Fibroblast of peridontal ligament (primary cell): ENCODE results near the gene C3AR1.
"Not testable (repeated sequence)": the region's sequence is repeated elsewhere in the genome, so short reads cannot be mapped to it uniquely, and the experiment has no call there.

Source experiments
- DNase-seq: peaks from one replicate; pipeline ENCODE4 v3.0.0-alpha.2; 2010; ENCODE audit errors: extremely low read depth

Gene C3AR1

GRCh38 chr12:8057839-8058238 is 8.3 kb downstream of the C3AR1 start:
- DNase-seq: peak; percentile 79

DNA sequence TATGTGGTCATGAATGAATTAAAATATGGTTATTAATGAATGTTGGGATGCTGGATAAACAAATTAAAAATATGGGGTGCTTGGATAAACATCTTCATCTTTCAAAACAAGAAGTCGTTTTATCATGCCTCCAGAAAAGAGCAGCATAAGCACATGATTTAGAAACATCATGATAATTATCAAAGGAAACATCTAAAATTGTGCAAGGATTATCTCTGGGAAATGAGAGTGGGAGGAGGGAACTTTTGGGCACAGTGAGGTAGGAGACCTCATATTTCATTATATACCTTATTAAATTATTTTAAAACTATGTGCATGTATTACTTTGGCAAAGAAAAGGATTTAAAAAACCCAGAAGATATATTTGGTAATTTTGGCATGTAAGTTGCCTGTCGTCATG is 8.9 kb downstream of the C3AR1 start:
- DNase-seq: no peak

GRCh38 chr12:8054816-8055215 is 11.3 kb downstream of the C3AR1 start:
- DNase-seq: no peak

DNA sequence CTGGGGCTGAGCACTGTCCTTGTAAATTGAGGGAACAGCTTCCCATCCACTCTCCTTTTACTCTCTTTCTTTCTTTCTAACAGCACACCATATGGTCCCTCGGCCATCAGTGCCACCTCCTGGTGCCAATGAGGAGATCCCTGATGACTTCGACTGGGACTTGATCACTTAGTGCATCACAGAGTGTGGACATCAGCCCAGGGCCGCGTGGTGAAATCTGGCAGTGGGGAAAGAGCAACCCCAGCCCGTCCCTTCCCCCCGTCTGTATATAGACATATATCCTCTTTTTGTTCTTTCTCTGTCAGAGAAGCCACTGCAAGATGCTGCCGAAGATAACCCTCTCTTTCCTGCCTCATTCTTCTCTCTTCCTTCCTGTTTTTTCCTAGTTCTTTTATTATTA is 13.5 kb downstream of the C3AR1 start:
- DNase-seq: no peak

- DNase-seq: no peak
Measured at GRCh38 chr12:8050600-8051250, 15.4 kb downstream of the C3AR1 start.

DNA sequence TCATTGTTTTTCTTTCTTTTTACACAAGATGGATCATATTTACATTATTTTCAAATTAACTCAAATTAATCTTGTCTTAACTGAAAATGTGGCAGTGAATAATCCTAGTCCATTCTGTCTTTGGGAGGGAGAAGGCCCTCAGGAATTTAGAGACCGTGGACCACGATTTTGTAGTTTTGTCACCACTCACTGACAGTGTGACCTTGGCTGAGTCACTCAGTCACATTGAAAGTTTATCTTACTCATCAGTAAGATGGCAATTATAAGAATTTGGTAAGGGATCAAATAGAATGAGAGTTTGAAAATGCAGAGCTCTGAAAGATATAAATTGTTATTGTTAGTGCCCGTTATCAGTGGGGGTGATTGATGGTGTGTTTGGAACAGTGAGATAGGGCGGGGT is 17.3 kb downstream of the C3AR1 start:
- DNase-seq: no peak

DNA sequence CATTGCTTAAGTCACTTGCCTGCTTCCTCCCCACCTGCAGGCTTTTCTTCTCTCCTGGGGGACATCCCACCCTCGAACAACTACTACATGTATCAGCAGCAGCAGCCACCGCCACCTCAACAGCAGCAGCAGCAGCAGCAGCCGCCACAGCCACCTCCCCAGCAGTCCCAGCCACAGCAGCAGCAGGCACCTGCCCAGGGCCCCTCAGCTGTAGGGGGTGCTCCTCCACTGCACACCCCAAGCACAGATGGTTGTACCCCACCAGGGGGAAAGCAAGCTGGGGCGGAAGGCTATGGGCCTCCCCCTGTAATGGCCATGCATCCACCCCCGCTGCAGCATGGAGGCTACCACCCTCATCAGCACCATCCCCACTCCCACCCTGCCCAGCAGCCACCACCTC is 18.3 kb downstream of the C3AR1 start:
- no peak for DNase-seq

GRCh38 chr12:8045952-8046944 is 19.9 kb downstream of the C3AR1 start:
- DNase-seq: peak; percentile 91

DNA sequence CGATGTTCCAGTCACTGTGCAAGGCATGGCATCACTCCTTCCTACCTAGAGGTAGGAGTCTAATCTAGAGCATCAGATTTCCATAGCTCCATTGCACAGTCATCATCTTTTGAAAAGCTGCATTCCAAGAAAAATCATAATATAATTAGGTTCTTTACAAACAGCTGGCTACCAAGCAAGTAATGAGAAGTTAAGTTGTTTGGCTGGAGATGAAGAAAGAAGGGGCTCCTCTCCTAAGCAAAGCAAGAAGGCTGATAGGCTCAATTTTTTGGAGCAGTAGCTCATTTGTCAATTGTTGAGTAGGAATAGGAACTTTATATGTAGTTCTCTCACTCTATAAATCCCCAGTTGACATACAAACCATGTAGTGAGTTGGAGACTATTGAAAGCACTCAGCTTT is 25.4 kb downstream of the C3AR1 start:
- no peak for DNase-seq

GRCh38 chr12:8038659-8039114 is 27.5 kb downstream of the C3AR1 start:
- DNase-seq: peak; percentile 53

DNA sequence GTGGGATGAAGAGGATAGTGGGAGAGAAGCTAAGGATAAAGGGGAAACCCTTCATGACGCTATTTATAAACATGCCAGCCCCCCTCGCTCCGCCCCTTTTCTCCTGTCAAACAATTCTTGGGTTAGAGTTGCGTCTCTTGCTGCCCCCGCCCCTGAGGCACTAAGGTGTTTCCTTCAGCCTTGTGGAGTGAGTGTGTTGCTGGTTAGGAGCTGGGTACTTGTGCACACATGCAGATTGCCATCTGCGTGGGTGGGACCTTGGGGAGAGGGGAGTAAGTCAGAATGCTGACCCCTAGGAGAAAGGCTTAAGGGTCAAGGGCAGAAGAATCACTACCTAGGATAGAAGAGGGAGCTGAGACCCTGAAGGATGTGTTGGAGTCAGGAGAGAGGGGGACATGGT is 28.2 kb downstream of the C3AR1 start:
- no peak for DNase-seq

DNA sequence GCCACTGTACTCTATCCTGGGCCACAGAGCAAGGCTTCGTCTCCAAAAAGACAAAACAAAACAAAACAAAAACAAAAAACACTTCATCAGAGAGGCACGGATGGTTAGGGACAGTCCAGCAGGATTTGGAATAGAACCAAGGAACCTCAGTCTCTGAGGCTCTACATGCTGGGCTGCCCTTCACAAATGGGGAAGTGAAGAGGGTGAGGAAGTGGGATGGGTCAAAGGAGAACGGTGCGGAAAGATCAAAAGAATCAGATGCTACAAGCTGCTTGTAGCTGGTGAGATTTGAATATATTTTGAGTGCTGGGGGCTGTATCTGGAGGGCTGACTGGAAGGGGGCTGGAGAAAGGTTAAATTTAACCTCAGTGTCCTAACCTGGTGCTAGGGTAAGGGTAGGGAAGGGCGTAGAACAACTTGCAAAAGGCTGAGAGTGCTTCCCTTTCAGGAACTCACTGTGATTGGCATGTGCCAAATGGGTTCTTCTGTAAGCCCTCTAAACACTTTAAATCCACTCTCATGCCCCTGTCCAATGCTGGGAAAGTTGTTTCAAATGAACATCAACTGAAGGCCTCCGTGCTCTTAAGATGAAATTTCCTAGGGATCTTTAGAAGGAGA is 29.0 kb downstream of the C3AR1 start:
- DNase-seq: no peak

- no peak for DNase-seq
Measured at GRCh38 chr12:8036346-8036745, 29.8 kb downstream of the C3AR1 start.

GRCh38 chr12:8035440-8036010 is 30.6 kb downstream of the C3AR1 start:
- DNase-seq: no peak

- DNase-seq: no peak
Measured at GRCh38 chr12:8034802-8035201, 31.4 kb downstream of the C3AR1 start.

GRCh38 chr12:8033153-8034044 is 32.8 kb downstream of the C3AR1 start:
- DNase-seq: peak; percentile 42

GRCh38 chr12:8032242-8033152 is 33.7 kb downstream of the C3AR1 start, which contains the start of gene FOXJ2:
Gene FOXJ2 (plus strand): TSS chr12:8032716. CDS start chr12:8039833, 7,117 bp downstream.
- peak; percentile 49 for DNase-seq

DNA sequence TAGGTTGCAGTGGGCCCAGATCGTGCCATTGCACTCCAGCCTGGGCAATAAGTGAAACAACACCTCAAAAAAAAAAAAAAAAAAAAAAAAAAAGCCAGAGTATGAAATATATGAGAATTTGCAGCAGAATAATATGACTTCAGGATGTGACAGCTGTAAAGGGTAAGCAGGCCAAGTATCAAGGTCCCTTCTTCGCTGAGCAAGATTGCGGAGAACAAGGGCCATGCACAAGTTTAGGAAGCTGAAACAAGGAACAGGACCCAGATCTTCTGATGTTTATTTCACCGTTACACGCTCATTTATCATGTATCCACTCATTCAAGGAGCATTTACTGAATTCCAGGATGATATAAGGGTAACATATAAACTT is 34.3 kb downstream of the C3AR1 start:
- peak; percentile 28 for DNase-seq

DNA sequence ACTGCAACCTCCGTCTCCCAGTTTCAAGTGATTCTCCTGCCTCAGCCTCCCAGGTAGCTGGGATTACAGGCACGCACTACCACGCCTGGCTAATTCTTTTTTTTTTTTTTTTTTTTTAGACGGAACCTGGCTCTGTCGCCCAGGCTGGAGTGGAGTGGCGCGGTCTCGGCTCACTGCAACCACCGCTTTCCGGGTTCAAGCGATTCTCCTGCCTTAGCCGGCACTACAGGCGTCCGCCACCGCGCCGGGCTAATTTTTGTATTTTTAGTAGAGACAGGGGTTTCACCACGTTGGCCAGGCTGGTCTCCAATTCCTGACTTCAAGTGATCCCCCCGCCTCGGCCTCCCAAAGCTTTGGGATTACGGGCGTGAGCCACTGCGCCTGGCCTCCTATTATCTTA is 35.1 kb downstream of the C3AR1 start:
- not testable (repeated sequence) for DNase-seq

DNA sequence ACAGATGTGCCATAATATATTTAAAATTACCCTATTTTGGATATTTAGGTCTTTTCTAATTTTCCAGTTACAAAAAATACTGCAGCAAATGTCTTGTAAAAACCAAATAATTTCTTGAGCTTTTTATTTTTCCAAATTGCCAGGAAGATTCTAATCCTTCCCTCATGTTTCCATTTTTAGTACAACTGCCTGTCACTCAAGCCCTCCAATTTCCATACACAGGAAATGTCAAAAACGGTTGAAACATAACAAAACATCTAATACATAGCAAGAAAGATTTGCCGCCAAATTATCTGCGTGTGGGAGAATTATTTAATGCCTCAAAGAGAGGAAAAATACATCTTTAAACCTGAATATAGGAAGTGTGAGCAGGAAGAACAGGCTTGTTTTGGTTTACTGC is 36.0 kb downstream of the C3AR1 start:
- no peak for DNase-seq
